Cardiac fibroblast (primary cell): ENCODE data around the gene SPART.

Source experiments
- DNase-seq, 2 donors: peaks; one replicate each; pipeline versions ENCODE4 v3.0.0 to v3.0.0-alpha.2; 2010; ENCODE audit warnings: low read depth in 2 of 2
- H3K4me3 ChIP-seq, 2 donors: replicated peaks in 1 of 2; 1 replicate in 1 of 2; 2 replicates in 1 of 2; pipeline ENCODE4 v1.5.1; 2011; ENCODE audit warnings: low read depth in 2 of 2, low read length in 2 of 2, mild to moderate bottlenecking in 2 of 2, moderate library complexity in 1 of 2
- TF ChIP-seq, protein P1 (sequence below): IDR thresholded peaks from one replicate; pipeline ENCODE4 v1.5.1; 2011; ENCODE audit warnings: low read depth, mild to moderate bottlenecking, low read length, inconsistent platforms

Gene SPART

DNA sequence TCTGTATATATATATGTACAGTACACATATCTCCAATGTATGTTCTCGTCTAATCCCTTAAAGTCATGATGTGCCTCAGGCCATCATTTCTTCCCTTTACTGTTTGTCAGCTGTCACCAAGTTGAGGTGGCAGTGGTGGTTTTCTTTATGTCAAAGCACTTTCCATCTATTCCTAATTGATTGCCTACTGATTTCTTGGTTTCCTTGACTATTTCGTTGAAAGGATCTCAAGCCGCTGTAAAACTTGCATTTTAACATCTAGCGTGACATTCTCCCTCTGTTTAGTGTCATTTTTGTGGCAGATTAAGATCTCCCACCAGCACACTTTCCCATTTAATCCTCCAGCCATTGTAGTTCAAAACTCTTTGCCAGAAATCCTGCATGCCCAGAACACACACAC is 25.0 kb upstream of the SPART start:
- H3K4me3 ChIP-seq: no peak overlapping the region
- no peak for DNase-seq
- TF ChIP-seq, protein P1, sequence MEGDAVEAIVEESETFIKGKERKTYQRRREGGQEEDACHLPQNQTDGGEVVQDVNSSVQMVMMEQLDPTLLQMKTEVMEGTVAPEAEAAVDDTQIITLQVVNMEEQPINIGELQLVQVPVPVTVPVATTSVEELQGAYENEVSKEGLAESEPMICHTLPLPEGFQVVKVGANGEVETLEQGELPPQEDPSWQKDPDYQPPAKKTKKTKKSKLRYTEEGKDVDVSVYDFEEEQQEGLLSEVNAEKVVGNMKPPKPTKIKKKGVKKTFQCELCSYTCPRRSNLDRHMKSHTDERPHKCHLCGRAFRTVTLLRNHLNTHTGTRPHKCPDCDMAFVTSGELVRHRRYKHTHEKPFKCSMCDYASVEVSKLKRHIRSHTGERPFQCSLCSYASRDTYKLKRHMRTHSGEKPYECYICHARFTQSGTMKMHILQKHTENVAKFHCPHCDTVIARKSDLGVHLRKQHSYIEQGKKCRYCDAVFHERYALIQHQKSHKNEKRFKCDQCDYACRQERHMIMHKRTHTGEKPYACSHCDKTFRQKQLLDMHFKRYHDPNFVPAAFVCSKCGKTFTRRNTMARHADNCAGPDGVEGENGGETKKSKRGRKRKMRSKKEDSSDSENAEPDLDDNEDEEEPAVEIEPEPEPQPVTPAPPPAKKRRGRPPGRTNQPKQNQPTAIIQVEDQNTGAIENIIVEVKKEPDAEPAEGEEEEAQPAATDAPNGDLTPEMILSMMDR: no peak

DNA sequence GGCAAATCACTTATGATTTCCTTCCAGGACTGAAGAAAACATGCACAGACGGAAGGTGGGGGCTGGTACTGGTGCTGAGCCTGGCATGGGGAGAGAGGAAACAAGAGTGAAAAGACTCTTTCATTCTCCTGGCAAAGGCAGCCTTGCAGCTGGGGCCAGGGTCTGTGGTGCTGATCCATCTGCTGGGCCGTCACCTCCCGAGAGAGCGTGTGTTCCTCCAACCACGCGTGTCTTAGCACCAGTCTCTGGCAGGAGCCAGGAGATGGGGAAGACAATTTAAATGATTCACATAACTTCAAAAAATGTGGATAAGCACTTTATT is 23.9 kb upstream of the SPART start:
- no peak overlapping the region for H3K4me3 ChIP-seq
- TF ChIP-seq, protein P1: no peak
- DNase-seq: no peak

DNA sequence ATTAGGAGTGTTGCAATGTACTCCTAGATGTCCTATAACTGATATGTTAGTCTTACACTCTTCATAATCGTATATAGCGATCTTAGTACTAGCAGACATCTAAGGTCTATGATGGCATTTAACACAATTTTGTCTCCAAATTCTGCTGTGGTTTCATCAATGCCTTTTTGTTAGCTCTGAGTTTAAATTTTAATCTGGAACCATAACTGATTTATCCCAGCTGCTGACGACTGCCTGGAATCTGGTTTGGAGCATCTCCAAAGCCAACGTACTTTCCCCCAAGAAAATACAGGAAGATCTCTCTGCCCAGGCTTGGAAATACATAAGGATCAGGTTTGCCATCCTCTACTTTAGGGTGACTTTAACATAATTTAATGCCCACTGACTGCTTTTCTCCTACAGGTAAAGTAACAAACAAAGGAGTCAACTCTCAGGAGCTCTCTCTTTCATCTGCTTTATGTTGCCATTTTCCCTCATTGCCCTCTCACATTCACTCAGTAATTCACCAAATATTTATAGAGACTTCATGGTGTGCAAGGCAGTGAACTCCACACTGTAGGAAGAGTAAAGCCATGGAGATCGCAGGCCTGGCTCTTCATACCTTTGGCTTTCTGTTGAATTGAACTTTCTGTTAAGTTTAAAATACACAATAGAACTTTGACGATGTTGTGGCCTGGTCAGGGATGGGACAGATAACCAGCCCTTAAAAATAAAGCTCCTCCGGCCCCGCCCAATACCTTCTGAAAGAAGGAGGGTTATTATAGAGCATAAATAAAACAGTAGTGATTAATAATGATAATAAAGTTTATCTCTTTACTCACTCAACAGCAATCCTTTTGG is 23.3 kb upstream of the SPART start:
- peak in 1 of 2 donors; percentile 70 for DNase-seq
- no peak overlapping the region for H3K4me3 ChIP-seq
- TF ChIP-seq, protein P1: no peak

DNA sequence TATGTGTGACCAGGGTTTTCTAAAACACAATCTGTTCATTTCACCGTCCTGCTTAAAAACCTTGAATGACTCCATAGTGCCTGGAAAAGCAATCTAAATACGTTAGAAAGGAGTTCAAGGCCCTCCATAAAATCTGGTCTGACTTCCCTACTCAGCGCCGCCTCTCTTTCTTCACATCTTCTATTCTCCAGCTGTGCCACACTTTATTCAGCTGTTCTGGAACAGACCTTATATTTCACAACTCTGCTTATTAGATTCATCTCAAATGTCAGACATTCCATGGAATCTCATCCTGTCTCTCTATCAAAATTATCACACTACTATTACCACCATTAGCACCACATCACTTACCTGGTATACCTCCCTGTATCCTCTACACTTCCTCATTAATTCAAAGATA is 19.8 kb upstream of the SPART start:
- DNase-seq: no peak
- H3K4me3 ChIP-seq: no peak overlapping the region
- TF ChIP-seq, protein P1: no peak

DNA sequence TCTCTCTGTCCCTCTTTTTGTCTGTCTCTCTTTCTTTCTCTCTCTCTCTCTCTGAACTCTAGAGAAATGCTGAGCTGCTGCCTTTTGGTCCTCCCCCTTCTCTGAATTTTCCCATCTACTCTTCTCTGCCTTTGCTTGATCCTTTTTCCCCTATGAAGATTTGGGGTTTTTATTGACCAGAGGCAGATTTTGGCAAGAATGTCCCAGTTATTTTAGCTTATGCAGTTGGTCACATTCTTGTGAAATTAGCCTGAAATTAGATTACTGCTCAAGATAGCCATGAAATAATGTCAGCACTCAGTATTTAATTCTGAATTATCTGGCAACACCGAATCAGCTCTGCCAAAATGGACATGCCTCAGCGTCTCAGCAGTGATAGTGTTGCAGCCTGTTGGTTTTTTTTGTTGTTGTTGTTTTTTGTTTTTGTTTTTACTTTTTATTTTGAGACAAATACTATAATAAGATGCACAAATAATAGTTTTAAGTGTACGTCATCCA is 17.2 kb upstream of the SPART start:
- TF ChIP-seq, protein P1: no peak
- H3K4me3 ChIP-seq: no peak overlapping the region
- DNase-seq: no peak

DNA sequence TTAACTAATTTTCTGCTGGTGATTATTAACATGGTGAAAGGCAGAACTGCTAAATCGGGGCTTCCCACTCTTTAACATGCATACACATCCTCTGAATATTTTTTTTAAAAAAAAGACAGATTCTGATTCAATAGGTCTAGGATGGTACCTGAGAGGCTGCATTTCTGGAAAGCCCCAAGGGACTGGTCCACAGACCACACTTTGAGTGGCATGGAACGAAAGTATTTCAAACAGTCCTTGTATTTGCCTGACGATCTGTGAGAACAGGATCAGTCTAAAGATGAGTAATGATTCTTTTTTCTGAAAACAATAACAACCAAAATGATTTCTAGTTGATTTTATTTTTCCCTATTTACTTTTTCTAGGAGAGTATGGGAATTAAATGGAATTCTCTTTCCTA is 16.7 kb upstream of the SPART start:
- TF ChIP-seq, protein P1: no peak
- no peak for DNase-seq
- H3K4me3 ChIP-seq: no peak overlapping the region
